Astrocyte of the spinal cord (primary cell): ENCODE results near the gene MOG.

Source experiments
- DNase-seq: peaks from one replicate; pipeline ENCODE4 v3.0.0; 2011; ENCODE audit warnings: low read depth, low spot score
- H3K4me3 ChIP-seq: 2 replicates; pipeline ENCODE4 v1.5.1; 2011; ENCODE audit warnings: low read depth, mild to moderate bottlenecking, low read length, moderate library complexity
- in situ Hi-C: cut with HindIII; loops from 2 replicates; pipeline ENCODE4 v1.10.0; 2017; ENCODE audit warnings: low sequenced_read_pairs
- TF ChIP-seq, protein P1 (sequence below): IDR thresholded peaks from 2 replicates; pipeline ENCODE4 v1.5.1; 2012; ENCODE audit warnings: low read depth, mild to moderate bottlenecking, low read length, inconsistent platforms

MOG gene

DNA sequence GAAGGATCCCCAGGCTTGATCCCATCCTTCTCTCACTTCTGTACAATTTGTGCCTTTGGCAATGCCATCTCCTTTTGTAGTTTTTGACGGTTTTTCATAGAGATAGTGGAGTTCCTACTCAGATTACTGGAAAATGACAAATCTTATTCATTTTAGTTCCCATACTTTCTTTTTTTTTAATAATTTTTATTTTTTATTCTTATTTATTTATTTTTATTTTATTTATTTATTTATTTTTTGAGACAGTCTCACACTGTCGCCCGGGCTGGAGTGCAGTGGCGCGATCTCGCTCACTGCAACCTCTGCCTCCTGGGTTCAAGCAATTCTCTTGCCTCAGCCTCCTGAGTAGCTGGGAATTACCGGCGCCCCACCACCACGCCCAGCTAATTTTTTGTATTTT lies 19.6 kb upstream of the MOG start:
- no peak for DNase-seq
- in situ Hi-C loops = no loop called here
- TF ChIP-seq, protein P1, sequence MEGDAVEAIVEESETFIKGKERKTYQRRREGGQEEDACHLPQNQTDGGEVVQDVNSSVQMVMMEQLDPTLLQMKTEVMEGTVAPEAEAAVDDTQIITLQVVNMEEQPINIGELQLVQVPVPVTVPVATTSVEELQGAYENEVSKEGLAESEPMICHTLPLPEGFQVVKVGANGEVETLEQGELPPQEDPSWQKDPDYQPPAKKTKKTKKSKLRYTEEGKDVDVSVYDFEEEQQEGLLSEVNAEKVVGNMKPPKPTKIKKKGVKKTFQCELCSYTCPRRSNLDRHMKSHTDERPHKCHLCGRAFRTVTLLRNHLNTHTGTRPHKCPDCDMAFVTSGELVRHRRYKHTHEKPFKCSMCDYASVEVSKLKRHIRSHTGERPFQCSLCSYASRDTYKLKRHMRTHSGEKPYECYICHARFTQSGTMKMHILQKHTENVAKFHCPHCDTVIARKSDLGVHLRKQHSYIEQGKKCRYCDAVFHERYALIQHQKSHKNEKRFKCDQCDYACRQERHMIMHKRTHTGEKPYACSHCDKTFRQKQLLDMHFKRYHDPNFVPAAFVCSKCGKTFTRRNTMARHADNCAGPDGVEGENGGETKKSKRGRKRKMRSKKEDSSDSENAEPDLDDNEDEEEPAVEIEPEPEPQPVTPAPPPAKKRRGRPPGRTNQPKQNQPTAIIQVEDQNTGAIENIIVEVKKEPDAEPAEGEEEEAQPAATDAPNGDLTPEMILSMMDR = no peak
- no peak overlapping the region for H3K4me3 ChIP-seq

DNA sequence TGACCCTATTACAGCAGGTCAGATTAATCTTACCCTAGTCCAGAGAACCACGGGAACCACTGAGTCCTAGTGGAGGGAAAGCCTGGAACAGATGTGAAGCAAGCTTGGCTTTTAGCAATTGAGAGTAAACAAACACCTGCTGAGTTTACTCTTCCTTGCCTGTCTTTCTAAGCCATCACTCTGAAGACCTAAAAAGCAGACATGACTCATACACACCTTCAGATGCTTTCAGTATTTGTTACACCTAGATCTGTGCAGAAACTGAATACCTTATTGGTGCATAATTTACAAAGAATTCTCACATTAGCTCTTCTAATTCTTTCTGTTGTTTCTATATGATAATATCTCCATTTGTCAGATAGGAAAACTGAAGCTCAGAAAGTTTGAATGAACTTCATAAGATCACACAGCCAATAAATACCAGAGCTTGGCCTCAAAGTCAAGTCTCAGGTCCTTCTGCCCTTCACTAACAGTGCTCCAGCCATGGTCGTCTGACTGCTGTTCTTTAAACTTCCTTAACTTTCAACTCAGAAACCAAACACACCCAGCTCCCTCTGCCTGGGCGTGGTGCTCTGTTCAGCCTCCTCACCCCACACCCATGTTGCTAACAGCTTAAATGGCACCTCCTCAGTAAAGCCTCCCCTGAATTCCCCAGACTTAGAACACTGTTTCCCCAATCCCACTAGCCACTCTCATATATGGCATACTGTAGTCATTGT lies 15.3 kb upstream of the MOG start:
- H3K4me3 ChIP-seq = no peak overlapping the region
- TF ChIP-seq, protein P1 = no peak
- no peak for DNase-seq
- in situ Hi-C loops = no loop called here

DNA sequence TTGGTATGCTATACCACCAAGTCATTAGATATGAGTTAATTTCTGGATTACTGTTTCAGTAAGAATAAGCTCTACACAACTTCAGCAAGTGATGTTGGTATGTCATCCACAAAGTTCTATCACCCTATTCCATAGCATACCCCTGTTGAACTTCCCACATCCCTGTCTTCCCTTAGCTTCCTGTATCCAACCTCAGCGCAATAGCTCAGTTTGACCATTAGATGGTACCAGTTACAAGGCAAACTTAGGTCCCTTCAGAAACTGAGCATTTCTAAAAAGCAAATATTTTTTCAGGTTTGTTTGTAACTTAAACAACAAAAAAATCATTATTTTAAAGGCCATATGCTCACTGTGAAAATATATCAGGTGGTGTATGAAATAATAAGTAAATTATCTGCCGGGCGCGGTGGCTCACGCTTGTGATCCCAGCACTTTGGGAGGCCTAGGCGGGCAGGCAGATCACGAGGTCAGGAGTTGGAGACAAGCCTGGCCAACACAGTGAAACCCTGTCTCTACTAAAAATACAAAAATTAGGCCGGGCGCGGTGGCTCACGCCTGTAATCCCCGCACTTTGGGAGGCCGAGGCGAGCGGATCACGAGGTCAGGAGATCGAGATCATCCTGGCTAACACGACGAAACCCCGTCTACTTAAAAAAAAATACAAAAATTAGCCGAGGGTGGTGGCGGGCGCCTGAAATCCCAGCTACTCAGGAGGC lies 8.8 kb upstream of the MOG start:
- peak; percentile 51 for DNase-seq
- TF ChIP-seq, protein P1 = peak; percentile 78
- in situ Hi-C loops = no loop called here
- no peak overlapping the region for H3K4me3 ChIP-seq

DNA sequence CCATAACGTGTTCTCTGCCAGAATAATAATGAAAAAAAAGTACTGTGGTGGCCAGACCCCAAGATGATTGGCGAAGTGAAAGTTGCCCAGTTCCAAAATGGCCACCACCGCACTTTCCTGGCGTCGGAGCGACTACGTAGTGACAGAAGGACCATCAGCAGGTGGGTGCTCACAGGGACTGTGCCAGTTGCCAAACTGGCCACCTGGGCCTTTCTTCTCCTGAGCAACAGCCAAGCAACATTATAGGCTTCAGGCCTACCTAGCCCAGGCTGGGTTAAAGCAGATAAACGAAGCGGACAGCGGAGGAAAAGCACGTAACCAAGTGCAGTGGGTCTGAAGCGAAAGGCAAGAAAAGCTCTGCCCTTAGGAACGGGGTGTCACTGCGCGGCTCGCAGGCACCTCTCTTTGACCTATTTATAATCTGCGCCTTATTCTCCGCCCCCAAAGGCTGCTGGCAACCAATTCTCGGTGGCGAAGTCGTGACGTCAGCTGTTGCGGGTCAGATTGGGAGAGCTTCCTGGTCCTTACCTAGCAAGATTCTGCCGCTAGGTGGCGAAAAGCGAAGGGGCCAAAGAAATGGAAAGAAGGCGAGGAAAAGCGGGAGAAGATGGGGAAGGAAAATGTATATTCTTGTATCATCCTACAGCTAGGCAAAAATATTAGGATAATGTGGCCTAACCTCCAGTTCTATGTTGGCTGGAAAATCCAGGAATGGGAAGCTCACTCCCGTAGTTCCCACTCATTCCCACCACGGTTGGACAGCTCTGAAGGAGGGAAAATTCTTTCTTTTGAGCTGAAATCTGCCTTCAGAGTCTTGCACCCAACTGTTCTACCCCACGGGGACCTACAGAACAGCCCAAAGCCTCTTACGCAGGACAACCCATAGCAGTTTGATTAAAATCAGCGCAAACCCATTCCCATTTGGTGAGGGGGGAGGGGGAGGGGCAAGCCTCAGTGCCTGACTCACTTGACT lies 6.9 kb upstream of the MOG start:
- in situ Hi-C loops = no loop called here

DNA sequence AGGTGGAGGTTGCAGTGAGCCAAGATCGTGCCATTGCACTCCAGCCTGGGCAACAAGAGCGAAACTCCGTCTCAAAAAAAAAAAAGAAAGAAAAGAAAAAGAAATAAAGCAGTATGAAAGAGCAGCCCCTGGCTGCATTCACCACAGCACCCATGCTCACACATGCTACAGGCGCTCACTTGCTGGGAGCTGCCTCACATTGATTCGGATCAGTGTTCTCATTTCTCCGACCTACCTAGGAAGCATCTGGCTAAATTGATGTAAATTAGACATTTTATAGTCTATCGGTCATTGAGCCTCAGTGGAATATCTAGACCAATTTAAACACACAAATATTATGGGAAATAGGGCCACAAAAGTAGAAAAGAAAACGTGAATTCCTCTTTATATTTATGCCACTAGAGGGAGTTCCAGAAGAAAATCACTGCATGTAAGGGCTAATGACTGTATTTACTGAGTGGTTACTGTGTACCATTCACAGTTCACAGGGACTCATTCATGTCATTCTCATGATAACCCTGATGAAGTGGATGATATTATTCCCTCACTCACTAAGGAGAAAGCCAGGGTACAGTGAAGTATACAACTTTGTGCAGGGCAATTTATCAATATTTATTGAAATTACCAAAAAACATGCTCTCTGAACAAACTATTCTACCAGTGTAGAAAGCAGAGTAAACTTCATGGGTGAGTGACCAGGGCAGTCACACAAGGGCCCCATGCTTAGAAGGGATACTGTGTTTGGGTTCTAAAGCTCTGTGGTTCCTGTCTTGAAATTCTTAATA lies 5.3 kb upstream of the MOG start:
- peak; percentile 45 for DNase-seq
- in situ Hi-C loops = no loop called here
- TF ChIP-seq, protein P1 = peak; percentile 68
- no peak overlapping the region for H3K4me3 ChIP-seq

More for the DNA sequence above, 6.9 kb upstream of the MOG start:
- peak overlapping the region; percentile 43 for H3K4me3 ChIP-seq
- TF ChIP-seq, protein P1 = peak; percentile 96
- DNase-seq = peak; percentile 94
